ENCODE measurements around the gene DPP6. TPM values are rescaled to one million over a fixed set of nuclear protein-coding genes. Genes with fewer than 3 reads are reported as not detected.

The DPP6 gene
- total RNA-seq, 1 donor from 2014 or later: 0.39 TPM

- peaks cover 16% of the 10 kb centered on the region for H3F3A ChIP-seq (ENCODE audit: low read depth)
- Mint-ChIP-seq H3K4me1 (peaks cover 28% of the 10 kb centered on the region), H3K9me3 (no peaks in the 10 kb centered on the region), H3K36me3 (no peaks in the 10 kb centered on the region), H3K27me3 (ENCODE audit: insufficient read depth, low read depth) (peaks cover 3% of the 10 kb centered on the region), H3K4me3 (no peak overlapping the region), H3K27ac (peak overlapping the region; percentile 96)
- H3K4me3 ChIP-seq: no peak overlapping the region
- H3K4me2 ChIP-seq: peak overlapping the region; percentile 28
- peak; percentile 64 for DNase-seq (ENCODE audit: low spot score)
- H3K36me3 ChIP-seq: no peaks in the 10 kb centered on the region
- H3K27me3 ChIP-seq: no peaks in the 10 kb centered on the region
- peaks cover 24% of the 10 kb centered on the region for H3K4me1 ChIP-seq
- H3K9ac ChIP-seq: no peak overlapping the region
- TF ChIP-seq EZH2 (IDR thresholded peaks at IDR 0.05) (no peak), EZH2phosphoT487 (IDR thresholded peaks at IDR 0.05) (no peak)
- TF ChIP-seq, protein P1, sequence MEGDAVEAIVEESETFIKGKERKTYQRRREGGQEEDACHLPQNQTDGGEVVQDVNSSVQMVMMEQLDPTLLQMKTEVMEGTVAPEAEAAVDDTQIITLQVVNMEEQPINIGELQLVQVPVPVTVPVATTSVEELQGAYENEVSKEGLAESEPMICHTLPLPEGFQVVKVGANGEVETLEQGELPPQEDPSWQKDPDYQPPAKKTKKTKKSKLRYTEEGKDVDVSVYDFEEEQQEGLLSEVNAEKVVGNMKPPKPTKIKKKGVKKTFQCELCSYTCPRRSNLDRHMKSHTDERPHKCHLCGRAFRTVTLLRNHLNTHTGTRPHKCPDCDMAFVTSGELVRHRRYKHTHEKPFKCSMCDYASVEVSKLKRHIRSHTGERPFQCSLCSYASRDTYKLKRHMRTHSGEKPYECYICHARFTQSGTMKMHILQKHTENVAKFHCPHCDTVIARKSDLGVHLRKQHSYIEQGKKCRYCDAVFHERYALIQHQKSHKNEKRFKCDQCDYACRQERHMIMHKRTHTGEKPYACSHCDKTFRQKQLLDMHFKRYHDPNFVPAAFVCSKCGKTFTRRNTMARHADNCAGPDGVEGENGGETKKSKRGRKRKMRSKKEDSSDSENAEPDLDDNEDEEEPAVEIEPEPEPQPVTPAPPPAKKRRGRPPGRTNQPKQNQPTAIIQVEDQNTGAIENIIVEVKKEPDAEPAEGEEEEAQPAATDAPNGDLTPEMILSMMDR (IDR thresholded peaks at IDR 0.05): no peak
- H3K79me2 ChIP-seq (ENCODE audit: low read depth): no peaks in the 10 kb centered on the region
- H2AFZ ChIP-seq (replicated peaks): no peak overlapping the region
- peak overlapping the region; percentile 60 for H3K27ac ChIP-seq
- H3K9me3 ChIP-seq (ENCODE audit: low read depth): no peaks in the 10 kb centered on the region
- H4K20me1 ChIP-seq (ENCODE audit: low read depth): no peaks in the 10 kb centered on the region
Observed at GRCh38 chr7:154450451-154450850, 398.3 kb downstream of the DPP6 start.

- Histone ChIP-seq H3K9me3 (ENCODE audit: low read depth) (no peaks in the 10 kb centered on the region), H3K27ac (peak overlapping the region; percentile 60)
Observed at GRCh38 chr7:154451480-154452457, 399.6 kb downstream of the DPP6 start.

DNA sequence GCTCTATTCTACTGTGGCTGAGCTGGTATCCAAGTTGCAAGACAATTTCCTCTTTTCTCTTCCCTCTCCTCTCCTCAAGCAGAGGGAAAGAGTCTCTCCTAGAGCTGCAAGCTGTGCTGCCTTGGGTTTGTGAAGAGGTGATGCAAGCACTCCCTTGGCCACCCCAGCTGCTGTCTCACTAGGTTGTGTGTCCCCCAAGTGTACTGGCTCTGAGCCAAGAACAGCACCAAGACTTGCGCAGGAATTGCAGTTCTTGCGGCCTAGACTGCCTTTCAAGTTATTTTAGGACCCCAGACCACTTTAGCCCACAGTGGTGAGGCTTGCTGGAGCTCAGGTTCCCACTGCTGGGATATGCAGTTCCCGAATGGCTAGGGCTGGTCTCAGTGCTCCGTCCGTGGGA, 411.6 kb downstream of the DPP6 start:
- H3K4me2 ChIP-seq: no peak overlapping the region
- TF ChIP-seq, protein P1 (IDR thresholded peaks at IDR 0.05): no peak
- TF ChIP-seq EZH2phosphoT487 (IDR thresholded peaks at IDR 0.05) (no peak), EZH2 (IDR thresholded peaks at IDR 0.05) (no peak)
- no peak overlapping the region for H3K9ac ChIP-seq
- H3K4me1 ChIP-seq: peaks cover 10% of the 10 kb centered on the region
- H3K27ac ChIP-seq: no peak overlapping the region
- no peak for DNase-seq (ENCODE audit: low spot score)
- no peaks in the 10 kb centered on the region for H3K36me3 Mint-ChIP-seq
- H3F3A ChIP-seq (ENCODE audit: low read depth): no peaks in the 10 kb centered on the region
- H3K4me3 ChIP-seq: no peak overlapping the region
- peaks cover 4% of the 10 kb centered on the region for H3K4me1 Mint-ChIP-seq
- no peaks in the 10 kb centered on the region for H3K79me2 ChIP-seq (ENCODE audit: low read depth)
- H2AFZ ChIP-seq (replicated peaks): no peak overlapping the region
- no peak overlapping the region for H3K27ac Mint-ChIP-seq
- H3K4me3 Mint-ChIP-seq: no peak overlapping the region
- H3K27me3 Mint-ChIP-seq (ENCODE audit: insufficient read depth, low read depth): peaks cover 5% of the 10 kb centered on the region
- peaks cover 3% of the 10 kb centered on the region for H3K9me3 ChIP-seq (ENCODE audit: low read depth)
- H3K36me3 ChIP-seq: no peaks in the 10 kb centered on the region
- H3K9me3 Mint-ChIP-seq: peaks cover 14% of the 10 kb centered on the region
- H3K27me3 ChIP-seq: no peaks in the 10 kb centered on the region
- H4K20me1 ChIP-seq (ENCODE audit: low read depth): no peaks in the 10 kb centered on the region

More at GRCh38 chr7:154451480-154452457, 399.6 kb downstream of the DPP6 start:
- peaks cover 28% of the 10 kb centered on the region for H3K4me1 Mint-ChIP-seq
- Histone ChIP-seq H3K27me3 (no peaks in the 10 kb centered on the region), H4K20me1 (ENCODE audit: low read depth) (no peaks in the 10 kb centered on the region), H3F3A (ENCODE audit: low read depth) (peaks cover 16% of the 10 kb centered on the region), H2AFZ (replicated peaks) (peak overlapping the region; percentile 63), H3K4me1 (peaks cover 24% of the 10 kb centered on the region), H3K4me3 (no peak overlapping the region), H3K9ac (no peak overlapping the region), H3K4me2 (peak overlapping the region; percentile 42), H3K79me2 (ENCODE audit: low read depth) (no peaks in the 10 kb centered on the region), H3K36me3 (no peaks in the 10 kb centered on the region)
- peaks cover 3% of the 10 kb centered on the region for H3K27me3 Mint-ChIP-seq (ENCODE audit: insufficient read depth, low read depth)
- H3K36me3 Mint-ChIP-seq: no peaks in the 10 kb centered on the region
- H3K9me3 Mint-ChIP-seq: no peaks in the 10 kb centered on the region
- H3K4me3 Mint-ChIP-seq: no peak overlapping the region
- H3K27ac Mint-ChIP-seq: peak overlapping the region; percentile 98
- DNase-seq (ENCODE audit: low spot score): peak; percentile 80
- TF ChIP-seq EZH2 (IDR thresholded peaks at IDR 0.05) (no peak), EZH2phosphoT487 (IDR thresholded peaks at IDR 0.05) (no peak)

- no peak overlapping the region for H3K27ac ChIP-seq
- H3K4me3 ChIP-seq: no peak overlapping the region
- no peak overlapping the region for H3K9ac ChIP-seq
- no peak for DNase-seq (ENCODE audit: low spot score)
- TF ChIP-seq EZH2phosphoT487 (IDR thresholded peaks at IDR 0.05) (no peak), EZH2 (IDR thresholded peaks at IDR 0.05) (no peak)
- TF ChIP-seq, protein P1 (IDR thresholded peaks at IDR 0.05): no peak
- H3K27ac Mint-ChIP-seq: no peak overlapping the region
- no peak overlapping the region for H3K4me3 Mint-ChIP-seq
- no peaks in the 10 kb centered on the region for H3K9me3 ChIP-seq (ENCODE audit: low read depth)
- no peak overlapping the region for H3K4me2 ChIP-seq
- peaks cover 4% of the 10 kb centered on the region for H3K4me1 Mint-ChIP-seq
- no peaks in the 10 kb centered on the region for H3K36me3 ChIP-seq
- H3F3A ChIP-seq (ENCODE audit: low read depth): no peaks in the 10 kb centered on the region
- peaks cover 6% of the 10 kb centered on the region for H3K9me3 Mint-ChIP-seq
- peaks cover 5% of the 10 kb centered on the region for H3K27me3 Mint-ChIP-seq (ENCODE audit: insufficient read depth, low read depth)
- H3K27me3 ChIP-seq: no peaks in the 10 kb centered on the region
- H3K79me2 ChIP-seq (ENCODE audit: low read depth): no peaks in the 10 kb centered on the region
- H2AFZ ChIP-seq (replicated peaks): no peak overlapping the region
- no peaks in the 10 kb centered on the region for H4K20me1 ChIP-seq (ENCODE audit: low read depth)
- H3K36me3 Mint-ChIP-seq: no peaks in the 10 kb centered on the region
- peaks cover 10% of the 10 kb centered on the region for H3K4me1 ChIP-seq
Observed at GRCh38 chr7:154469652-154470051, 417.5 kb downstream of the DPP6 start.

Data from neural progenitor cell (in vitro differentiated cells).